ENCODE measurements around the gene FAM83B. TPM values are rescaled to one million over a fixed set of nuclear protein-coding genes. Genes with fewer than 3 reads are reported as not detected.
A peak's percentile ranks its signal among the peaks of the same experiment; 100 is the strongest.

The FAM83B gene
- total RNA-seq, 1 donor = 0.43 TPM

- DNase-seq (ENCODE audit: low read depth) = peak; percentile 11
- H3K4me3 ChIP-seq (ENCODE audit: low read depth, low read length) = no peak overlapping the region
- TF ChIP-seq CTCF (IDR thresholded peaks at IDR 0.05; ENCODE audit: insufficient read depth, low read depth, low read length) = no peak
These were observed 57.3 kb downstream of the FAM83B start for GRCh38 chr6:54903884-54904283.

GRCh38 chr6:54907355-54907754 is 60.8 kb downstream of the FAM83B start:
- no peak for TF ChIP-seq CTCF (IDR thresholded peaks at IDR 0.05; ENCODE audit: insufficient read depth, low read depth, low read length)
- no peak overlapping the region for H3K4me3 ChIP-seq (ENCODE audit: low read depth, low read length)
- no peak for DNase-seq (ENCODE audit: low read depth)

- no peak for TF ChIP-seq CTCF (IDR thresholded peaks at IDR 0.05; ENCODE audit: insufficient read depth, low read depth, low read length)
- DNase-seq (ENCODE audit: low read depth) = no peak
- H3K4me3 ChIP-seq (ENCODE audit: low read depth, low read length) = no peak overlapping the region
These were observed 62.6 kb downstream of the FAM83B start for GRCh38 chr6:54909184-54909583.

GRCh38 chr6:54910431-54910884 is 63.9 kb downstream of the FAM83B start:
- no peak overlapping the region for H3K4me3 ChIP-seq (ENCODE audit: low read depth, low read length)
- DNase-seq (ENCODE audit: low read depth) = no peak
- no peak for TF ChIP-seq CTCF (IDR thresholded peaks at IDR 0.05; ENCODE audit: insufficient read depth, low read depth, low read length)

- no peak overlapping the region for H3K4me3 ChIP-seq (ENCODE audit: low read depth, low read length)
- no peak for DNase-seq (ENCODE audit: low read depth)
- TF ChIP-seq CTCF (IDR thresholded peaks at IDR 0.05; ENCODE audit: insufficient read depth, low read depth, low read length) = no peak
These were observed 64.3 kb downstream of the FAM83B start for GRCh38 chr6:54910921-54911320.

- no peak for DNase-seq (ENCODE audit: low read depth)
- TF ChIP-seq CTCF (IDR thresholded peaks at IDR 0.05; ENCODE audit: insufficient read depth, low read depth, low read length) = no peak
- no peak overlapping the region for H3K4me3 ChIP-seq (ENCODE audit: low read depth, low read length)
These were observed 66.6 kb downstream of the FAM83B start for GRCh38 chr6:54913211-54913610.

GRCh38 chr6:54916858-54917257 is 70.3 kb downstream of the FAM83B start:
- no peak for DNase-seq (ENCODE audit: low read depth)
- no peak overlapping the region for H3K4me3 ChIP-seq (ENCODE audit: low read depth, low read length)
- TF ChIP-seq CTCF (IDR thresholded peaks at IDR 0.05; ENCODE audit: insufficient read depth, low read depth, low read length) = no peak
